ENCODE results near the gene XKR3. TPM values are rescaled to one million over a fixed set of nuclear protein-coding genes. Genes with fewer than 3 reads are reported as not detected.
"Not testable (repeated sequence)": the region's sequence is repeated elsewhere in the genome, so short reads cannot be mapped to it uniquely, and the experiment has no call there.

XKR3 gene
- total and polyA plus RNA-seq, 11 donors, result 0.16 TPM; not detected in 10

DNA sequence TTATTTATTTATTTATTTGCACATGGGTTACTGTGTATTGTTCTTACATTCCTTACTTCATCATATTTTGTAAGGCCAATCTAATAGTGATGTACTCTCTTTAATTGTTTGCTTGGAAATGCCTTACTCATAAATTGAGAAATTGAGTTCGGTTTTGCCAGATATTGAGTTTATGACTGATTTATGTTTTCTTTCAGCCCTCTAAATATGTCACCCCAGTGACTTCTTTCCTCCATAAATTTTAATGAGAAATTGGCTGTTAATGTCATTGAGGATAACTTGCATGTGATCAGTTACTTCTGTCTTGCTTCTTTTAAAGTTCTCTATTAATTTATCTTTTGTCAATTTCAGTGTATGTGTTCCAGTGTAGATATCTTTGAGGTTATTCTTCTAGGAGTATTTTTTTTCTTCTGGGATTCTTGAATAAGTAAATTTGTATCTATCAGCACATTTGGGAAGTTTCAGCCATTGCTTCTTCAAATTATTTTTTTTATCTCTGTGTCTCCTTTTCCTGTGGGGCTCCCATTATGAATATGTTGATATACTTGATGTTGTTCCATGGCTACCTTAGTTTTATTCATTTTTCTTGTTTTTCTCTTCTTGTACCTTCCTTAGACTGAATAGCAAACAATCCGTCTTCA, 47.8 kb downstream of the XKR3 start:
- H3K9me3 ChIP-seq, result peaks cover 0 to 26% (median 13%) of the 10 kb centered on the region in 12 donors
- 54 to 71% (median 61%) methylated on average over 2 of the region's 2 CpGs for WGBS, 4 donors
- H3K4me3 ChIP-seq, result no peak overlapping the region
- no peak for DNase-seq
- intact Hi-C loops (cut with DNase I), result no loop called here
- no peaks in the 10 kb centered on the region for H3K4me1 ChIP-seq
- no peak for ATAC-seq
- H3K27ac ChIP-seq, result no peak overlapping the region
- no peak for TF ChIP-seq POLR2A (IDR thresholded peaks at IDR 0.05)
- TF ChIP-seq, protein P1, sequence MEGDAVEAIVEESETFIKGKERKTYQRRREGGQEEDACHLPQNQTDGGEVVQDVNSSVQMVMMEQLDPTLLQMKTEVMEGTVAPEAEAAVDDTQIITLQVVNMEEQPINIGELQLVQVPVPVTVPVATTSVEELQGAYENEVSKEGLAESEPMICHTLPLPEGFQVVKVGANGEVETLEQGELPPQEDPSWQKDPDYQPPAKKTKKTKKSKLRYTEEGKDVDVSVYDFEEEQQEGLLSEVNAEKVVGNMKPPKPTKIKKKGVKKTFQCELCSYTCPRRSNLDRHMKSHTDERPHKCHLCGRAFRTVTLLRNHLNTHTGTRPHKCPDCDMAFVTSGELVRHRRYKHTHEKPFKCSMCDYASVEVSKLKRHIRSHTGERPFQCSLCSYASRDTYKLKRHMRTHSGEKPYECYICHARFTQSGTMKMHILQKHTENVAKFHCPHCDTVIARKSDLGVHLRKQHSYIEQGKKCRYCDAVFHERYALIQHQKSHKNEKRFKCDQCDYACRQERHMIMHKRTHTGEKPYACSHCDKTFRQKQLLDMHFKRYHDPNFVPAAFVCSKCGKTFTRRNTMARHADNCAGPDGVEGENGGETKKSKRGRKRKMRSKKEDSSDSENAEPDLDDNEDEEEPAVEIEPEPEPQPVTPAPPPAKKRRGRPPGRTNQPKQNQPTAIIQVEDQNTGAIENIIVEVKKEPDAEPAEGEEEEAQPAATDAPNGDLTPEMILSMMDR (IDR thresholded peaks at IDR 0.05), result no peak
- H3K36me3 ChIP-seq, result no peaks in the 10 kb centered on the region
- H3K27me3 ChIP-seq, result no peaks in the 10 kb centered on the region

DNA sequence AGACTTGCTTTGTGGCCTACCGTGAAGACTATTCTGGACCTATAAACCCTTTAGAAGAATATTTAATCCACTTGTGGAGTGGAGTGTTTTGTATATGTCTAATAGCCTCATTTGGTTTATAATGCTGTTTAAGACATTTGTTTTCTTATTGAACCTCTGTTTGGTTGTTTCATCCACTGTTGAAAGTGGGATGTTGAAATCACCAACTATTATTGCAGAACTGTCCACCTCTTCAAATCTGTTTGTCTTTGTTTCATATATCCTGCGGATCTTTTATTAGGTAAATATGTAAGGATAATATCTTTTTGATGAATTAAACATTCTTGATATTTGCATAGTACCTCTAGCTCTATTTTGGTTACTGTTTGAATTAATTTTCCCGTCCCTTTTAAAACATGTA, 49.1 kb downstream of the XKR3 start:
- no peak overlapping the region for H3K27ac ChIP-seq
- H3K4me3 ChIP-seq, result no peak overlapping the region
- TF ChIP-seq, protein P1 (IDR thresholded peaks at IDR 0.05), result no peak
- TF ChIP-seq POLR2A (IDR thresholded peaks at IDR 0.05), result no peak
- intact Hi-C loops (cut with DNase I), result no loop called here
- DNase-seq, result no peak
- no peaks in the 10 kb centered on the region for H3K36me3 ChIP-seq
- WGBS, 4 donors, result 83 to 89% (median 86%) methylated on average over 3 of the region's 3 CpGs
- ATAC-seq, result no peak
- no peaks in the 10 kb centered on the region for H3K27me3 ChIP-seq
- H3K4me1 ChIP-seq, result no peaks in the 10 kb centered on the region
- H3K9me3 ChIP-seq, result peaks cover 0 to 26% (median 14%) of the 10 kb centered on the region in 12 donors

GRCh38 chr22:16774911-16775500, 50.2 kb downstream of the XKR3 start:
- Histone ChIP-seq H3K27me3 (no peaks in the 10 kb centered on the region), H3K9me3 (peaks cover 0 to 26% (median 14%) of the 10 kb centered on the region in 12 donors), H3K27ac (no peak overlapping the region), H3K4me1 (no peaks in the 10 kb centered on the region), H3K4me3 (no peak overlapping the region), H3K36me3 (no peaks in the 10 kb centered on the region)
- intact Hi-C loops (cut with DNase I), result no loop called here
- ATAC-seq (no peak), DNase-seq (no peak)
- TF ChIP-seq, protein P1 (IDR thresholded peaks at IDR 0.05), result no peak
- no peak for TF ChIP-seq POLR2A (IDR thresholded peaks at IDR 0.05)
- 12 to 26% (median 16%) methylated on average over 2 of the region's 2 CpGs for WGBS, 4 donors

GRCh38 chr22:16771569-16771968, 53.6 kb downstream of the XKR3 start:
- DNase-seq; intact Hi-C loops (cut with DNase I); H3K27ac ChIP-seq; H3K36me3 ChIP-seq; ATAC-seq; H3K4me3 ChIP-seq; H3K27me3 ChIP-seq; H3K4me1 ChIP-seq: not testable (repeated sequence)
- 77 to 93% (median 84%) methylated on average over 4 of the region's 4 CpGs for WGBS, 4 donors
- peaks cover 0 to 26% (median 15%) of the 10 kb centered on the region in 12 donors for H3K9me3 ChIP-seq

DNA sequence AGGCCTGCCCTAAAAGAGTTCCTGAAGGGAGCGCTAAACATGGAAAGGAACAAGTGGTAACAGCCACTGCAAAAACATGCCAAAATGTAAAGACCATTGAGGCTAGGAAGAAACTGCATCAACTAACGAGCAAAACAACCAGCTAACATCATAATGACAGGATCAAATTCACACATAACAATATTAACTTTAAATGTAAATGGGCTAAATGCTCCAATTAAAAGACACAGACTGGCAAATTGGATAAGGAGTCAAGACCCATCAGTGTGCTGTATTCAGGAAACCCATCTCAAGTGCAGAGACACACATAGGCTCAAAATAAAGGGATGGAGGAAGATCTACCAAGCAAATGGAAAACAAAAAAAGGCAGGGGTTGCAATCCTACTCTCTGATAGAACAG, 57.3 kb downstream of the XKR3 start:
- intact Hi-C loops (cut with DNase I); H3K27me3 ChIP-seq; H3K4me1 ChIP-seq; H3K36me3 ChIP-seq; ATAC-seq; H3K27ac ChIP-seq; DNase-seq; H3K4me3 ChIP-seq: not testable (repeated sequence)
- H3K9me3 ChIP-seq, result peaks cover 0 to 10% (median 0%) of the 10 kb centered on the region in 12 donors
- WGBS, 4 donors, result 45 to 86% (median 65%) methylated on average over 2 of the region's 2 CpGs

DNA sequence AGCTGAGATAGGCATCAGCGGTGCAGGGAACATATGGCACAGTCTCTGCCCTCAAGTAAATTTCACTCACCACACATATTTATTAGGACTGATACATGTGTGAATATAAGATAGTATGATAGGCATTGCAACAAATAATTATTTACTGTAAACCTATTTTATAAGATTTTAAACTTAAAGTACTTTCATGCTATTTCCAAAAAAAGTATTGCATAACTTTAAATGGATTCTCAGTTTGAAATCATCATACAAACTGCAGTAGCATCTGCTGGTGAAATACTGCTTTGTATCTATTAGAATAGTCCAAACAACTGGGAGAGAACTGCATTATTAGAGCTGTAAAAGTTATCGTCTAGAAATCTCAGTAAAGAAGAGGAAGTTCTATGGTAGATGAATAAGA, 63.0 kb downstream of the XKR3 start:
- DNase-seq; H3K4me3 ChIP-seq; H3K4me1 ChIP-seq; intact Hi-C loops (cut with DNase I); H3K36me3 ChIP-seq; H3K27me3 ChIP-seq; H3K27ac ChIP-seq; ATAC-seq: not testable (repeated sequence)
- 67 to 90% (median 80%) methylated on average over 2 of the region's 2 CpGs for WGBS, 4 donors
- H3K9me3 ChIP-seq, result peaks cover 0 to 10% (median 0%) of the 10 kb centered on the region in 12 donors

DNA sequence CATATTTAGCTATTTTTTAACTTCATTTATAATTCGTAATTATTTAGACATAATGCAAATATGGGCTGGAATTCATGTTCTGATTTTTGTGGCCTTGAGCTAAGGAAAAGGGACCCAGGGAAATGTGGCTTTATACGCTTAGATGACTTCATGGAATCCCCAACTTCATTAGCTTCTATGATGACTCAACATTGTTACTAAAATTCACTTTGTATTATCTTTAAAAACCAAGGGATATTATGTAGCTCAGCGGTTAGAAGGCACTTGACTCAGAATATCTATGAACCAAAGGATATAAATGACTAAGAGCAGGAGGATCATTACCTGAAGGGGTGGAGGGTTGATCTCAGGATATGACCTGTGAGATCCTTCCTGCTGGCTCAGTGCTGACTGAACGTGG, 64.8 kb downstream of the XKR3 start:
- WGBS, 4 donors, result 46 to 58% (median 51%) methylated on average over 4 of the region's 4 CpGs
- H3K27ac ChIP-seq; ATAC-seq; DNase-seq; H3K36me3 ChIP-seq; H3K4me1 ChIP-seq; H3K9me3 ChIP-seq; H3K4me3 ChIP-seq; intact Hi-C loops (cut with DNase I); H3K27me3 ChIP-seq: not testable (repeated sequence)

DNA sequence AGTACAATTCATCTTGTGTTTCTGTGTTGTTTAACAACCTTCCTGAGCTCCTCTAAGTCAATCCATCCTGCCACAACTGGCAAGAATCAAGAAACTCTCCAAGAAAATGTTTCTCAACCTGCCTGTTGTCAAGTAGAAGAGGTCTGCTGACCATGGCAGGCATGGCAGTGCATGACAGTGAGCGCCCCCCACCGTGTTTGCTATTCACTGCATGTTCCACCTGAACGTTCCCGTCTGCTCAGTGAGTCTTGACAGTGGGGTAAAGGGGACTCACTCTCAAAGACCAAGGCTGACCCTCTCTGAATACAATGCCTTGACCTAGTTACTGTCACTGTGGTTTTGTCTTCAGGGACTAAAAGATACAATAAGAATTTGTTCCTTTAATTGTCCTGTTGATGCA, 75.9 kb downstream of the XKR3 start:
- H3K4me1 ChIP-seq; H3K36me3 ChIP-seq; intact Hi-C loops (cut with DNase I); H3K9me3 ChIP-seq; H3K27ac ChIP-seq; H3K27me3 ChIP-seq; ATAC-seq; H3K4me3 ChIP-seq; DNase-seq: not testable (repeated sequence)
- 45 to 53% (median 49%) methylated on average over 4 of the region's 4 CpGs for WGBS, 4 donors

Measured in heart left ventricle (tissue), 16 donors.